GM12872 (cell line): Measurements from ENCODE around the gene EXOC3L1.

ENCODE experiments used
- CTCF ChIP-seq: IDR thresholded peaks from 3 replicates; pipeline ENCODE4 v1.5.1; 2011; ENCODE audit warnings: low read depth, mild to moderate bottlenecking, low read length, moderate library complexity; ENCODE audit not compliant: insufficient read depth

EXOC3L1 gene

GRCh38 chr16:67173808-67174705 lies 15.9 kb downstream of the EXOC3L1 start:
- TF ChIP-seq CTCF: 0 out of 3 replicates have a peak, but pooled peaks have one; percentile 4

DNA sequence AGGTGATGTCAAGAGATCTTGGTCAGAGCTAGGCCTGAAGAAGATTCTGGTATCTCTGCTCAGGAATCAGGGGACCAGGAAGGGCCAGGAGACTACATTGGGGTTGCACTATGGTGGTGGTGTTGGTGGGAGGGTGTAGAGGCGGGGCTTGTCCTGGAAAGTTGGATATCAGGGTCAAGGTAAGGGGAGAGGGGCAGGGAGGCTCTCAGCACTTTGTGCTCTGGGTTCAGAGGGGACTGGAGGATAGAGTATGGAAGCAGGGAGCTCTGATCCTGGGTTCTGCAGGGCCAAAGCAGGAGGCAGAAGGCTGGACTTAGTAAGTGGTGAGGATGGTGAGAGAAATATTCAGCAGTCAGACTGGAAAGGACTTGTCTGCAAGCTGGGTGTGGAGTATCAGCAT lies 16.6 kb downstream of the EXOC3L1 start:
- TF ChIP-seq CTCF: no peak

DNA sequence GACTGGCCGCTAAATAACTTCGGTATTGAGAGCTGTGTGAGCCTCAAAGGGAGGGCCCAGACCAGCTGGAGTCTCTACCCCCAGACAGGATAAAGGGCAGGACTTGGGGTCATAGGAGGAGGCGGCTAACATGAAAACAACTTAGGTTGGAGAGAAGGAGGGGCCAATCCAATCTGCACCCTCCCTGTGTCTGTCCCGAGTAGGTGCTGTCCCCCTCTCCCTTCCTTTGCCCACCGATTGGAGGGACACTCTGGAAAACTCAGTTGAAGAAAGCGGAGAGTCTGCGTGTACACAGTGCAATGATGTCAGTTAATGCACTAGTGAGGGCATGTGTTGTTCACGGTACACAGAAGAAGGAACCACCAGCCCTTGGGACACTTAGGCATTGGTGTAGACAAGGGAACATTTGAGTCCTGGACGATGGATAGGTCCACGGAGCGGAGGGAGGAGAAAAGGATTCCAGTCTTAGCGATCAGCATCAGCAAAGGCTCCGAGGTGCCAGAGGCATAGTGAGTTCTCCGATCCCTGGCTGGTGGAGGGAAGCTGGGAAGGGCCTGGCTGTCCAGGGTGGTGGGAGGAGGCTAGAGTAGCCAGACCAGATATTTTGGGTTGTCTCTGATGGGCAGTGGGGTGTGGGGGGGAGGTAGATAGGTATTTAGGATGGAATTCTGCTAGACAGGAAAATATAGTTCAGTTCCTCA lies 18.8 kb downstream of the EXOC3L1 start:
- no peak for TF ChIP-seq CTCF

GRCh38 chr16:67170168-67170948 lies 19.6 kb downstream of the EXOC3L1 start, which contains the start of gene NOL3:
NOL3 (plus strand) TSS chr16:67170538.
- TF ChIP-seq CTCF: no peak

GRCh38 chr16:67169642-67170167 lies 20.2 kb downstream of the EXOC3L1 start:
- peak; percentile 86 for TF ChIP-seq CTCF

DNA sequence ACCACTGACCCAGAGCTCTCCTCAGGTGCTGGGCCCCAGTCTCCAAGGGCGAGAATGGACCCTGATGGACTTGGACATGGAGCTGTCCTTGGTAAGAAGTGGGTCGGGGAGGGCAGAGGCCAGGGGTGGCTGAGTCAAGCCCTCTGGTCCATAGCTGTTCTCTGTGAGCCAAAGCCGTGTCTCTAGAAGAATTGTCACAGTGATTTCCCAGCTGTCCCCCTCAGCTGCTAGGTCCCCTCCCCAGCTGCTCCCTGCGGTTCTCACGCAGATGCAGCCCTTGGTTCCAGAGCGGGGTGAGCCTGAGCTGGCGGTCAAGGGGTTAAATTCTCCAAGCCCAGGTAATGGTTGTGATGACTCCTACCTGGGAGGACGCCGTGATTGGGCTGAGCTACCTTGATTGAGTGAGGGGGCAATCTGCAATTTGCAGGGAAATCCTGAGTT lies 20.9 kb downstream of the EXOC3L1 start:
- TF ChIP-seq CTCF: no peak

- no peak for TF ChIP-seq CTCF
These were observed 22.3 kb downstream of the EXOC3L1 start for GRCh38 chr16:67167588-67167987.
